ENCODE results near the gene PPHLN1. TPM values are rescaled to one million over a fixed set of nuclear protein-coding genes. Genes with fewer than 3 reads are reported as not detected.

The PPHLN1 gene
- polyA plus RNA-seq, 3 donors: 40.7 to 74.8 (median 68.7) TPM

DNA sequence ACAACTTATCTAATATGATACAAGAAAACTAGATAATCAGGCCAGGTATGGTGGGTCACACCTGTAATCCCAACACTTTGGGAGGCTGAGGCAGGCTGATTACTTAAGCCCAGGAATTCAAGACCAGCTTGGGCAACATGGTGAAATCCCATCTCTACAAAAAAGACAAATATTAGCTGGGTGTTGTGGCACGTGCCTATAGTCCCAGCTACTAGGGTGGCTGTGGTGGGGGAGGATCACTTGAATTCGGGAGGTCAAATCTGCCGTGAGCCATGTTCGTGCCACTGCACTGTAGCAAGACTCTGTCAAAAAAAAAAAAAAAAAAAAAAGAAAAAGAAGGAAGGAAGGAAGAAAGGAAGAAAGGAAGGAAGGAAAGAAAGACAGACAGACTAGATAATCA is 27.1 kb upstream of the PPHLN1 start:
- Histone ChIP-seq H2AFZ (ENCODE audit: insufficient read depth, low read depth, low read length, poor library complexity, severe bottlenecking) (no peak overlapping the region), H3K9me3 (replicated peaks in 1 of 2; ENCODE audit: control insufficient read depth in 1 of 2, insufficient read depth in 1 of 2, low read length in 2 of 2) (no peaks in the 10 kb centered on the region), H3K4me3 (replicated peaks in 1 of 3; ENCODE audit: low read depth in 2 of 3, low read length in 3 of 3) (no peak overlapping the region), H3K4me1 (ENCODE audit: control insufficient read depth in 1 of 2, insufficient read depth in 2 of 2, low read length in 2 of 2) (no peaks in the 10 kb centered on the region), H3K4me2 (replicated peaks; ENCODE audit: extremely low read depth, low read length, poor library complexity, severe bottlenecking) (no peak overlapping the region), H3K9ac (ENCODE audit: insufficient read depth, low read length, poor library complexity, severe bottlenecking) (no peak overlapping the region), H3K27ac (ENCODE audit: low read depth in 1 of 2, low read length in 2 of 2) (no peak overlapping the region), H3K27me3 (ENCODE audit: control insufficient read depth in 2 of 2, insufficient read depth in 2 of 2, low read length in 2 of 2) (no peaks in the 10 kb centered on the region), H3K36me3 (replicated peaks in 1 of 2; ENCODE audit: control insufficient read depth in 1 of 2, insufficient read depth in 2 of 2, low read length in 2 of 2) (no peaks in the 10 kb centered on the region), H4K20me1 (ENCODE audit: insufficient read depth, low read length) (no peaks in the 10 kb centered on the region), H3K79me2 (ENCODE audit: insufficient read depth, low read length) (no peaks in the 10 kb centered on the region)
- intact Hi-C loops (cut with micrococcal nuclease): no loop called here
- WGBS (ENCODE audit: insufficient coverage): no CpG with 5 or more reads among the region's 4 CpGs
- Mint-ChIP-seq H3K36me3 (no peaks in the 10 kb centered on the region), H3K27ac (peak overlapping the region in 1 of 7 donors; percentile 25), H3K4me3 (no peak overlapping the region), H3K27me3 (ENCODE audit: low read depth in 3 of 3) (peaks cover 0 to 4% (median 1%) of the 10 kb centered on the region in 3 donors), H3K4me1 (peaks cover 8% of the 10 kb centered on the region), H3K9me3 (peaks cover 0 to 7% (median 0%) of the 10 kb centered on the region in 7 donors)
- no peak for TF ChIP-seq CTCF (IDR thresholded peaks at IDR 0.05)
- no peak for DNase-seq

DNA sequence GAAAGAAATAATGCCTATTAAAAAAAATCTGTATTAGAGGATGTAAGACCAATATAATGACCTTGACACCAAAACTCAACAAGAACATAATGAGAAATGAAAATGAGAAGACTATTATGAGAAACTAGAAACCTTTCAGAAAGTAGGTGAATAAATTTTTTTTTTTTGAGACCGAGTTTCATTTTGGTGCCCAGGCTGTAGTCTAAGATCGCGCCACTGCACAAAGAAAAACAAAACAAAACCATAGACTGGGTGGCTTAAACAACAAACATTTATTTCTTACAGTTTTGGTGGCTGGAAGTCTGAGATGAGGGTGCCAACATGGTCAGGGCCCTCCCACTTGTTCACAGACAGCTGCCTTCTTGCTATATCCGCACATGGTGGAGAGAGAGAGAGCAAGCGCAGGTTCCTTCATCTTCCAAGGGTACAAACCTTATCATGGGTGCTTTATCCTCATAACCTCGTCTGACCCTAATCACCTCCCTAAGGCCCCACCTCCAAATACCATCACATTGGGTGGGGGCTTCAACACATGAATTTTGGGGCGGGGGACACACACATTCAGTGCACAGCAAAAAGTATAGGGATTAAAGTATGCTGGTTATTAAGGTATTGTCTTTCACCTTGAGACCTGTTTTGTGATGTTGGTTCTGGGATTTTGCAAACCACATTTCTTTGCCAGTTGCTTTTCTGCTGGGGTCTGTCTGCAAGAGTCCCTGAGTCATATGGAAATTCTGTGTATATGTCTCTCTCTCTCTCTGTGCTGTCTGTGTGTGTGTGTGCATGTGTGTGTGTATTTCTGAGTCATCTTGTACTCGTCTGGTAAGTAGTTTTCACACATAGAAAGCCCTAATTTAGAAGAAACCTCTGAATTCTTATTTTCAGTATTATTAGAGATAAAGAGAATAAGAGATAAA is 26.3 kb upstream of the PPHLN1 start:
- H3K4me3 ChIP-seq (replicated peaks in 1 of 3; ENCODE audit: low read depth in 2 of 3, low read length in 3 of 3): no peak overlapping the region
- H3K4me1 ChIP-seq (ENCODE audit: control insufficient read depth in 1 of 2, insufficient read depth in 2 of 2, low read length in 2 of 2): no peaks in the 10 kb centered on the region
- H3K9me3 ChIP-seq (replicated peaks in 1 of 2; ENCODE audit: control insufficient read depth in 1 of 2, insufficient read depth in 1 of 2, low read length in 2 of 2): no peaks in the 10 kb centered on the region
- no peak overlapping the region for H3K4me2 ChIP-seq (replicated peaks; ENCODE audit: extremely low read depth, low read length, poor library complexity, severe bottlenecking)
- peaks cover 0 to 4% (median 1%) of the 10 kb centered on the region in 3 donors for H3K27me3 Mint-ChIP-seq (ENCODE audit: low read depth in 3 of 3)
- H3K36me3 Mint-ChIP-seq: no peaks in the 10 kb centered on the region
- H3K27me3 ChIP-seq (ENCODE audit: control insufficient read depth in 2 of 2, insufficient read depth in 2 of 2, low read length in 2 of 2): no peaks in the 10 kb centered on the region
- H3K9me3 Mint-ChIP-seq: peaks cover 0 to 7% (median 0%) of the 10 kb centered on the region in 7 donors
- H3K4me1 Mint-ChIP-seq: peaks cover 8% of the 10 kb centered on the region
- H3K36me3 ChIP-seq (replicated peaks in 1 of 2; ENCODE audit: control insufficient read depth in 1 of 2, insufficient read depth in 2 of 2, low read length in 2 of 2): no peaks in the 10 kb centered on the region
- WGBS (ENCODE audit: insufficient coverage): no CpG with 5 or more reads among the region's 8 CpGs
- no peaks in the 10 kb centered on the region for H4K20me1 ChIP-seq (ENCODE audit: insufficient read depth, low read length)
- no peak overlapping the region for H3K9ac ChIP-seq (ENCODE audit: insufficient read depth, low read length, poor library complexity, severe bottlenecking)
- H3K27ac Mint-ChIP-seq: no peak overlapping the region
- H2AFZ ChIP-seq (ENCODE audit: insufficient read depth, low read depth, low read length, poor library complexity, severe bottlenecking): no peak overlapping the region
- intact Hi-C loops (cut with micrococcal nuclease): no loop called here
- H3K27ac ChIP-seq (ENCODE audit: low read depth in 1 of 2, low read length in 2 of 2): no peak overlapping the region
- no peak for TF ChIP-seq CTCF (IDR thresholded peaks at IDR 0.05)
- no peaks in the 10 kb centered on the region for H3K79me2 ChIP-seq (ENCODE audit: insufficient read depth, low read length)
- no peak for DNase-seq
- peak overlapping the region in 1 of 2 donors; percentile 17 for H3K4me3 Mint-ChIP-seq
